GM19328 (cell line): ENCODE measurements around the gene SLC15A2.
"Not testable (repeated sequence)": the region's sequence is repeated elsewhere in the genome, so short reads cannot be mapped to it uniquely, and the experiment has no call there.

Source experiments
- ATAC-seq: cut with Tn5 transposase; IDR thresholded peaks from one replicate; pipeline ENCODE4 v1.9.1; 2021; ENCODE audit warnings: mild to moderate bottlenecking, moderate library complexity; ENCODE audit not compliant: unreplicated experiment

SLC15A2 gene

GRCh38 chr3:121924734-121925133 lies 30.5 kb downstream of the SLC15A2 start:
- no peak for ATAC-seq

- no peak for ATAC-seq
Observed at GRCh38 chr3:121926380-121926779, 32.2 kb downstream of the SLC15A2 start.

GRCh38 chr3:121938141-121938855 lies 44.1 kb downstream of the SLC15A2 start:
- not testable (repeated sequence) for ATAC-seq

- no peak for ATAC-seq
Observed at GRCh38 chr3:121941592-121941991, 47.4 kb downstream of the SLC15A2 start.

- ATAC-seq, result no peak
Observed at GRCh38 chr3:121942116-121942786, 48.0 kb downstream of the SLC15A2 start.

- no peak for ATAC-seq
Observed at GRCh38 chr3:121943431-121943830, 49.2 kb downstream of the SLC15A2 start.

- no peak for ATAC-seq
Observed at GRCh38 chr3:121948641-121949040, 54.4 kb downstream of the SLC15A2 start.

GRCh38 chr3:121951291-121951919 lies 57.2 kb downstream of the SLC15A2 start:
- no peak for ATAC-seq

- no peak for ATAC-seq
Observed at GRCh38 chr3:121956363-121956762, 62.2 kb downstream of the SLC15A2 start.

GRCh38 chr3:121957674-121958415 lies 63.6 kb downstream of the SLC15A2 start:
- no peak for ATAC-seq

- no peak for ATAC-seq
Observed at GRCh38 chr3:121958801-121959200, 64.6 kb downstream of the SLC15A2 start.

- ATAC-seq, result no peak
Observed at GRCh38 chr3:121961283-121961682, 67.1 kb downstream of the SLC15A2 start.

- ATAC-seq, result no peak
Observed at GRCh38 chr3:121962443-121962842, 68.2 kb downstream of the SLC15A2 start.

GRCh38 chr3:121963608-121964007 lies 69.4 kb downstream of the SLC15A2 start:
- ATAC-seq, result no peak

GRCh38 chr3:121969631-121970030 lies 75.4 kb downstream of the SLC15A2 start:
- ATAC-seq, result no peak

GRCh38 chr3:121970047-121970446 lies 75.8 kb downstream of the SLC15A2 start:
- no peak for ATAC-seq

- no peak for ATAC-seq
Observed at GRCh38 chr3:121974601-121975111, 80.5 kb downstream of the SLC15A2 start.

GRCh38 chr3:121975702-121976302 lies 81.6 kb downstream of the SLC15A2 start:
- no peak for ATAC-seq

GRCh38 chr3:121976727-121977126 lies 82.5 kb downstream of the SLC15A2 start:
- no peak for ATAC-seq

- ATAC-seq, result no peak
Observed at GRCh38 chr3:121979246-121979645, 85.0 kb downstream of the SLC15A2 start.
